Neuronal stem cell (in vitro differentiated cells): ENCODE measurements around the gene ZNF652.

Experiments used
- DNase-seq: peaks from one replicate; pipeline ENCODE4 v3.0.0-alpha.2; 2013; ENCODE audit warnings: low spot score
- H2AFZ ChIP-seq: one replicate; pipeline ENCODE4 v1.6.1; 2013; ENCODE audit warnings: mild to moderate bottlenecking, low read length, inconsistent platforms
- H2AK5ac ChIP-seq: 2 replicates; pipeline ENCODE4 v1.6.1; 2013; ENCODE audit warnings: low read depth, mild to moderate bottlenecking, inconsistent platforms, low read length, moderate library complexity, mixed read lengths
- H2BK120ac ChIP-seq: 2 replicates; pipeline ENCODE4 v1.6.1; 2013; ENCODE audit warnings: low read depth, mild to moderate bottlenecking, inconsistent platforms, low read length, moderate library complexity, mixed read lengths
- H2BK12ac ChIP-seq: one replicate; pipeline ENCODE4 v1.6.1; 2013; ENCODE audit warnings: low read length, inconsistent platforms
- H2BK15ac ChIP-seq: 2 replicates; pipeline ENCODE4 v1.6.1; 2013; ENCODE audit warnings: mild to moderate bottlenecking, low read length, inconsistent platforms, mixed read lengths
- H2BK5ac ChIP-seq: one replicate; pipeline ENCODE4 v1.6.1; 2013; ENCODE audit warnings: inconsistent platforms, mild to moderate bottlenecking, low read length, moderate library complexity
- H3K14ac ChIP-seq: one replicate; pipeline ENCODE4 v1.6.1; 2013; ENCODE audit warnings: low read length, inconsistent platforms
- H3K18ac ChIP-seq: 2 replicates; pipeline ENCODE4 v1.6.1; 2013; ENCODE audit warnings: low read length, inconsistent platforms
- H3K23ac ChIP-seq: 2 replicates; pipeline ENCODE4 v1.6.1; 2013; ENCODE audit warnings: low read depth, mild to moderate bottlenecking, mixed read lengths, low read length, inconsistent platforms; ENCODE audit not compliant: poor library complexity
- H3K27ac ChIP-seq: replicated peaks from 3 replicates; pipeline ENCODE4 v1.5.1; 2013; ENCODE audit warnings: low read length, inconsistent platforms
- H3K27me3 ChIP-seq, 3 experiments: 2 replicates each; pipeline ENCODE4 v1.6.1; 2013; ENCODE audit warnings: low read length in 3 of 3, mild to moderate bottlenecking in 2 of 3, inconsistent platforms in 1 of 3, low read depth in 1 of 3, mixed read lengths in 1 of 3, moderate library complexity in 1 of 3; ENCODE audit not compliant: control insufficient read depth in 3 of 3, insufficient read depth in 3 of 3
- H3K36me3 ChIP-seq, 2 donors: replicated peaks in 1 of 2; 2 replicates each; pipeline ENCODE4 v1.6.1; 2013; ENCODE audit warnings: low read length in 2 of 2; ENCODE audit not compliant: control insufficient read depth in 2 of 2, insufficient read depth in 2 of 2
- H3K4ac ChIP-seq: 2 replicates; pipeline ENCODE4 v1.6.1; 2013; ENCODE audit warnings: inconsistent platforms, mild to moderate bottlenecking, low read length, moderate library complexity
- H3K4me1 ChIP-seq, 2 donors: 1 replicate in 1 of 2; 2 replicates in 1 of 2; pipeline ENCODE4 v1.6.1; 2013; ENCODE audit warnings: low read length in 2 of 2, low read depth in 1 of 2; ENCODE audit not compliant: control insufficient read depth in 2 of 2, insufficient read depth in 1 of 2
- H3K4me2 ChIP-seq: one replicate; pipeline ENCODE4 v1.6.1; 2013; ENCODE audit warnings: mild to moderate bottlenecking, low read length, inconsistent platforms; ENCODE audit not compliant: insufficient read depth, poor library complexity, severe bottlenecking
- H3K4me3 ChIP-seq, 2 donors: 2 replicates each; pipeline ENCODE4 v1.5.1; 2013; ENCODE audit warnings: low read length in 2 of 2, mild to moderate bottlenecking in 2 of 2, inconsistent platforms in 1 of 2, moderate library complexity in 1 of 2
- H3K79me1 ChIP-seq: one replicate; pipeline ENCODE4 v1.6.1; 2013; ENCODE audit warnings: low read depth, mild to moderate bottlenecking, inconsistent platforms, low read length, moderate library complexity
- H3K9ac ChIP-seq: one replicate; pipeline ENCODE4 v1.6.1; 2013; ENCODE audit warnings: mild to moderate bottlenecking, low read depth, low read length, inconsistent platforms; ENCODE audit not compliant: poor library complexity
- H3K9me3 ChIP-seq, 2 donors: replicated peaks in 1 of 2; 2 replicates each; pipeline versions ENCODE3 to v1.6.1; 2013; ENCODE audit warnings: low read length in 2 of 2, mild to moderate bottlenecking in 2 of 2, inconsistent platforms in 1 of 2, low read depth in 1 of 2, mixed read lengths in 1 of 2, moderate library complexity in 1 of 2; ENCODE audit not compliant: control insufficient read depth in 2 of 2, insufficient read depth in 1 of 2
- H4K8ac ChIP-seq: one replicate; pipeline ENCODE4 v1.6.1; 2013; ENCODE audit warnings: low read depth, mild to moderate bottlenecking, inconsistent platforms, low read length, moderate library complexity
- H4K91ac ChIP-seq: one replicate; pipeline ENCODE4 v1.6.1; 2013; ENCODE audit warnings: low read length, low read depth, mild to moderate bottlenecking, inconsistent platforms; ENCODE audit not compliant: poor library complexity
- WGBS, 2 donors: extraction: QIAGEN DNeasy Blood & Tissue Kit; methylation state at CpG; one replicate each; pipeline ENCODE4 v1.1.7; 2013; ENCODE audit warnings: missing lambda C conversion rate in 2 of 2, mixed read lengths in 1 of 2; ENCODE audit not compliant: insufficient read length in 2 of 2, insufficient replicate concordance in 1 of 2; ENCODE audit errors: extremely low coverage in 2 of 2; 5-methylcytosine and 5-hydroxymethylcytosine counted together

Gene ZNF652

DNA sequence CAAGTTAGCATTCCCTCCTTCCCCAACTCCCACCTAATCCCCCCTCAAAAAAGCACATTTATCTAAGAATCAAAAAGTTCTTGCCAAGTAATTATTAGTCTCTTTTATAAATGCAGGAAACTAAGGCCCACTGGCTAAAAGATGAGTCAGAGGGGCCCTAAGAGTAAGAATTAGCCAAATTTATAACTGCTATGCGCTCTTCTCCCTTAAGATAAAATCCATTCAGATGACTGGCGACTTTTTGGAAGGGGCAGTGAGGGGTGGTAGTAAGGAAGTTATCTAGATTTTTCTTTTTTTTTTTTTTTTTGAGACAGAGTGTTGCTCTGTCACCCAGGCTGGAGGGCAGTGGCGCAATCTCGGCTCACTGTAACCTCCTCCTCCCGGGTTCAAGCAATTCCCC is 17.1 kb downstream of the ZNF652 start:
- Histone ChIP-seq H4K91ac (no peak overlapping the region), H3K14ac (no peak overlapping the region), H3K4ac (no peak overlapping the region), H2AFZ (no peak overlapping the region), H3K27ac (no peak overlapping the region), H3K9me3 (no peaks in the 10 kb centered on the region), H3K9ac (no peak overlapping the region), H3K23ac (no peak overlapping the region), H3K4me3 (no peak overlapping the region), H4K8ac (no peak overlapping the region), H3K79me1 (no peaks in the 10 kb centered on the region), H3K4me1 (no peaks in the 10 kb centered on the region), H3K36me3 (no peaks in the 10 kb centered on the region), H3K18ac (no peak overlapping the region), H2BK12ac (no peak overlapping the region), H2AK5ac (no peak overlapping the region), H2BK5ac (no peak overlapping the region), H3K4me2 (no peak overlapping the region), H2BK120ac (no peak overlapping the region), H2BK15ac (no peak overlapping the region), H3K27me3 (no peaks in the 10 kb centered on the region)
- no peak for DNase-seq
- no CpG with 5 or more reads among the region's 5 CpGs for WGBS, 2 donors

DNA sequence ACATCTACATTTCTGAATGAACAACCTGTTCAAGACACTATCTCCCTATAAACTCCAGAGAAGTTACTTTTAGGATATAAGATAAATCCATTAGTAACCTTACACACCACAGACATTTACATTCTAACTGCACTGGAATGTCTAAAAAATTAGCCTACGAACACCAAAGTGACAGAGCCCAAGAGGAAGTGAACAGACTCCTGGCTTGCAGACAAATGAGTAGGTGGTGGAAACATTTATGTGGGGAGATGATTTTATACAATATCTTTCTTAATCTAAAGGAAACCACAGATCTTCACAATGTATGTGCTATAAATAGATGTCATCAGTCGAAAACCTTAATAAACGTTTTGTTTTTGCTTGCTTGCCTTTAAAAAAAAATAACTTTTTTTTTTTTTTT is 18.8 kb downstream of the ZNF652 start:
- Histone ChIP-seq H2BK5ac (no peak overlapping the region), H2AK5ac (no peak overlapping the region), H4K8ac (no peak overlapping the region), H3K79me1 (peaks cover under 1% of the 10 kb centered on the region), H3K18ac (no peak overlapping the region), H3K9me3 (no peaks in the 10 kb centered on the region), H2BK15ac (no peak overlapping the region), H2BK120ac (no peak overlapping the region), H2AFZ (no peak overlapping the region), H3K27me3 (no peaks in the 10 kb centered on the region), H3K4ac (no peak overlapping the region), H3K4me1 (peaks cover 0 to 2% of the 10 kb centered on the region in 2 donors), H2BK12ac (no peak overlapping the region), H3K4me2 (no peak overlapping the region), H4K91ac (no peak overlapping the region), H3K23ac (no peak overlapping the region), H3K14ac (no peak overlapping the region), H3K27ac (no peak overlapping the region), H3K9ac (no peak overlapping the region), H3K36me3 (no peaks in the 10 kb centered on the region), H3K4me3 (no peak overlapping the region)
- no CpG with 5 or more reads among the region's 3 CpGs for WGBS, 2 donors
- no peak for DNase-seq

DNA sequence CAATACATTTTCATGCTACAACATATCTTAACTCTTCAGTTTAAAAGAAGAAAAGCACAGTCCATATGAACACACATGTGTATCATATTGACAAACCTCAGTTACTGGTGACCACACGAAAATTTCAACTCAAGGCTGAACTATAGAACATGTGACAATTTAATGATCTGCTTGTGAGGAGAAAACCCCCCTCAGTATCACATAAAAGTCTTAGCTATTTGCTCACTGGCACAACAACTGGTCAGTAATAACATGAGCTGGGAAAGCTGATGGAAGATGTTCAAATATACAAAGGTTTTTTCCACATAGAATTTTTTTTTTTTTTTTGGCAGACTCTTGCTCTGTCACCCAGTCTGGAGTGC is 19.5 kb downstream of the ZNF652 start:
- Histone ChIP-seq H2BK5ac (no peak overlapping the region), H4K8ac (no peak overlapping the region), H3K23ac (no peak overlapping the region), H2BK120ac (no peak overlapping the region), H3K36me3 (no peaks in the 10 kb centered on the region), H3K18ac (no peak overlapping the region), H3K4me3 (no peak overlapping the region), H3K27me3 (no peaks in the 10 kb centered on the region), H3K4me2 (no peak overlapping the region), H3K4me1 (peaks cover 0 to 2% of the 10 kb centered on the region in 2 donors), H2BK12ac (no peak overlapping the region), H3K14ac (no peak overlapping the region), H3K9me3 (no peaks in the 10 kb centered on the region), H2BK15ac (no peak overlapping the region), H2AFZ (no peak overlapping the region), H3K4ac (no peak overlapping the region), H3K9ac (no peak overlapping the region), H4K91ac (no peak overlapping the region), H2AK5ac (no peak overlapping the region), H3K79me1 (peaks cover 2% of the 10 kb centered on the region), H3K27ac (no peak overlapping the region)
- WGBS, 2 donors: no CpG with 5 or more reads among the region's 1 CpG
- no peak for DNase-seq

DNA sequence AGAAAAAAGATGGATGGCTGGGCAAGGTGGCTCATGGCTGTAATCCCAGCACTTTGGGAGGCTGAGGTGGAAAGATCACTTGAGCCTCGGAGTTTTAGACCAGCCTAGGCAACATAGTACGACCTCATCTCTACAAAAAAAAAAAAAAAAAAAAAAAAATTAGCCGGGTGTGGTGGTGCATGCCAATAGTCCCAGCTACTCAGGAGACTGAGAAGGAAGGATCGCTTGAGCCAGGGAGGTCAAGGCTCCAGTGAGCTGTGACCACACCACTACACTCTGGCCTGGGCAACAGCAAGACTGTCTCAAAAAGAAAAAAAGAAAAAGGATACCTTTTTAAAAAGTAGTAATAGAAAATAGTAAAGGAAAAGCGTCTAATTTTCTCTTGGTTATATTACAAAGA is 20.7 kb downstream of the ZNF652 start:
- H3K9ac ChIP-seq: no peak overlapping the region
- peaks cover 4% of the 10 kb centered on the region for H3K79me1 ChIP-seq
- WGBS, 2 donors: no CpG with 5 or more reads among the region's 5 CpGs
- H4K91ac ChIP-seq: no peak overlapping the region
- no peak overlapping the region for H2AK5ac ChIP-seq
- no peak overlapping the region for H2AFZ ChIP-seq
- H3K18ac ChIP-seq: no peak overlapping the region
- no peak overlapping the region for H2BK12ac ChIP-seq
- DNase-seq: no peak
- H2BK15ac ChIP-seq: no peak overlapping the region
- H3K9me3 ChIP-seq: no peaks in the 10 kb centered on the region
- H3K27me3 ChIP-seq: no peaks in the 10 kb centered on the region
- no peak overlapping the region for H3K4me3 ChIP-seq
- H3K4me2 ChIP-seq: no peak overlapping the region
- H3K23ac ChIP-seq: no peak overlapping the region
- H3K14ac ChIP-seq: no peak overlapping the region
- H4K8ac ChIP-seq: no peak overlapping the region
- H3K4ac ChIP-seq: no peak overlapping the region
- peaks cover 0 to 2% of the 10 kb centered on the region in 2 donors for H3K4me1 ChIP-seq
- H3K27ac ChIP-seq: no peak overlapping the region
- no peak overlapping the region for H2BK5ac ChIP-seq
- H3K36me3 ChIP-seq: no peaks in the 10 kb centered on the region
- H2BK120ac ChIP-seq: no peak overlapping the region
